Activated T-cell treated with anti-CD3 and anti-CD28 coated beads, Interleukin-2, amount 50 U/mL, for 1 hour (primary cell): ENCODE results near the gene MTFR1L.
A peak's percentile ranks its signal among the peaks of the same experiment; 100 is the strongest.
"Not testable (repeated sequence)": the region's sequence is repeated elsewhere in the genome, so short reads cannot be mapped to it uniquely, and the experiment has no call there.

ENCODE experiments used
- DNase-seq: peaks from one replicate; pipeline ENCODE4 v3.0.0-alpha.2; 2020

MTFR1L gene

DNA sequence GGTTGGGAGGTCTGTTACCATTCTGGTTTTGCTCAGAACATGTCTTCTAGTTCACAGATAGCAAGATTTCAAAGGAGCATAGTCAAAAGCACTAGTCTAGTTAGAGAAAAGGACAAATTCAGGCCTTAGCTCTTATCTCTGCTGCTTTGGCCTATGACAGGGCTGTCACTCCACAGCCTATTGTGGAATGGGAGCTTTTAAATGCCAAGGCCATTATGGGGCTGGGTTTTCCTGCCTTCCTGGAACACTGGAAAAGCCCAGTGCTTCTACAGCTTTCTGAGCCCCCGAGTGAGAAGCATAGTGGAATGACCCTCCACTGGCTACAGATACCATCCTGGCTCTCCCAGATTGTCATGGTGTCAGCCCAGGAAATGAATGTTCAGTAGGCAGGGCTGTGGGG lies 9.3 kb downstream of the MTFR1L start:
- DNase-seq = no peak

GRCh38 chr1:25831569-25832196 lies 11.9 kb downstream of the MTFR1L start:
- no peak for DNase-seq

DNA sequence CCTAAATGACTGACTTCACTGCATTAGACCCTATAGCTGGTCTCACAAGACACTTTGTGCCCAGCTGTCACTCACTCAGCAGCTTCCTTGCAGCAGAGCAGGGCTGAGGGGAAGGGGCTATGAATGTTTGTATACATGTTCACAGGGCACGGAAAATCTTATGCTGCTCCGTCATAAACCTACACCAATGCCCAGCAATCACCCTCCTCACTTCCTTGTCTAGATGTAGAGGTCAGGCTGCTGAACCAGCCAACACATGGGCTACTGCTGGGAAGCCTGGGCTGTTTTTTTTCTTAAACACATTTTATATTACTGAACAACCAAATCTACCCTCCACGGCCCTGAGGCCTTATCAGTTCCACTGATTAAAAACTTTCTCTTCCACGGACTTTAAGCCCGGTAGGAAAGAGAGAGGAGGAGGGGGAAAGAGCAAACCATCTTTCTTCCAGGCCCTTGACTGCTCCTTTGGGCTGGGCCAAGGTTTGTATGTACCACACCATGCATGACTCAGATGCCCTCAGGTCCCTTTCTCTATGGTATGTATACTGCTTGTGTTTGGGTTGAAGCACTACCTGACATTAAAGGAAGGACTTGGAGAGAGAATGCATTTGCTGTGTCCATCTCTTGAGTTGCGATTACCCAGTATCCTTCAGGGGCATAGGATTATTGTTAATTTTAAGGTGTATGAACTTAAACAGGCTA lies 12.7 kb downstream of the MTFR1L start:
- no peak for DNase-seq

- no peak for DNase-seq
Observed at GRCh38 chr1:25833158-25833557, 13.4 kb downstream of the MTFR1L start.

DNA sequence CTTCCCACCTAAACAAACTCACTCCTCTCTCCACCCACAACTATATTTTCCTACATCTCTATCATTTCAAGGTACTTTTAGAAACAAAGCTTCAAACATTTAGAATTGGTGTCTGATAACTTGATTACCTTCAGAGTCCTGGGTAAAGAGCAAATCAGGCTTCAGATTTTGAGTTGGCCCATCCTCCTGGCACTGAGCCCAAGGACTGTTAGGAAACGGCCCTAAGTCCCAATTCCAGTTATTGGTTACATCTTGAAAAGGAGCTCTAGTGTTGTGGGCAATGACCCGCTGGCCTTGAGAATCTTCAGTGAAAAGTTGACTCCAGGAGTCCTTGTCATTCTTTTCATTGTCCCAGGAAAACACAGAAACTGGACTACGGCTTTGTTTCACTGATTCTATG lies 15.1 kb downstream of the MTFR1L start:
- DNase-seq = no peak

- DNase-seq = no peak
Observed at GRCh38 chr1:25836695-25837094, 16.9 kb downstream of the MTFR1L start.

DNA sequence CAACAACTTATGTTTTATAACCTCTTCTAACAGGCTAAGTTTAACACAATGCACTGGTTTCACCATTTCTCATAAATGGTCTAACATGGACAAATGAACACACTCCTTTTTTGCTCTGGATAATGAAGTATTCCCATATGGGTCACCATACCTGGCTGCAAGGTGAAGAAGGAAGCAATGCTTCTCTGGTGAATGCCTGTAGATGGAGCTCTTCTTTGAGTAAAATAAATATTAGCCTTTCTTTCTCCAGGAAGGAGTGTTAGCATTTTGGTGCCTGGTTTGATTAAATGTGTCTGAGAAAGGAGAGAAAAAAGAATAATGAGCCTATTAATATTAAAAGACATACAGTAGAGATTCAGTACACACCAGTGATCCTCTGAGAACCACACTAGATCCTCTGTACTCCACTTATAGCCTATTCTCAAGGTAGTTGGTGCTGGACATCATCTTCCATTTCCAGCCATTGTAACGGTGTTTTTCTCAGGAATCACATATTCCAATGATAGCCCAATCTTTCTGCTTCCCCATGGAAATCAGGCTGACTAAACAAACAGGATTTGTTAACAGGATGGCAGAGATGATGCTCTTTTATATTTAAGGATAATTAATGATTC lies 17.6 kb downstream of the MTFR1L start:
- no peak for DNase-seq

DNA sequence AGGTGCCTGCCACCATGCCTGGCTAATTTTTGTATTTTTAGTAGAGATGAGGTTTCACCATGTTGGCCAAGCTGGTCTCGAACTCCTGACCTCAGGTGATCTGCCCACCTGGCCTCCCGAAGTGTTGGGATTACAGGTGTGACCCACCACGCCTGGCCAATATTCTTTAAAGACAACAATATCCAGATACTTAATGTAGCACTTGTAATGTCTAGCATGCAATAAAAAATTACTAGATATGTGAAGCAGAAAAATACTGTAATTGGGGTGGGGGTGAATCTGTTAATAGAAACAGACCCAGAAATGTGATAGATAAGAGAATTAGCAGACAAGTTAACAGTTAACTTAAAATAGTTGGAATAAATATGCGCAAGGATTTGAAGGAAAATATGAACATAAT lies 20.1 kb downstream of the MTFR1L start:
- not testable (repeated sequence) for DNase-seq

- no peak for DNase-seq
Observed at GRCh38 chr1:25843483-25843882, 23.7 kb downstream of the MTFR1L start.

DNA sequence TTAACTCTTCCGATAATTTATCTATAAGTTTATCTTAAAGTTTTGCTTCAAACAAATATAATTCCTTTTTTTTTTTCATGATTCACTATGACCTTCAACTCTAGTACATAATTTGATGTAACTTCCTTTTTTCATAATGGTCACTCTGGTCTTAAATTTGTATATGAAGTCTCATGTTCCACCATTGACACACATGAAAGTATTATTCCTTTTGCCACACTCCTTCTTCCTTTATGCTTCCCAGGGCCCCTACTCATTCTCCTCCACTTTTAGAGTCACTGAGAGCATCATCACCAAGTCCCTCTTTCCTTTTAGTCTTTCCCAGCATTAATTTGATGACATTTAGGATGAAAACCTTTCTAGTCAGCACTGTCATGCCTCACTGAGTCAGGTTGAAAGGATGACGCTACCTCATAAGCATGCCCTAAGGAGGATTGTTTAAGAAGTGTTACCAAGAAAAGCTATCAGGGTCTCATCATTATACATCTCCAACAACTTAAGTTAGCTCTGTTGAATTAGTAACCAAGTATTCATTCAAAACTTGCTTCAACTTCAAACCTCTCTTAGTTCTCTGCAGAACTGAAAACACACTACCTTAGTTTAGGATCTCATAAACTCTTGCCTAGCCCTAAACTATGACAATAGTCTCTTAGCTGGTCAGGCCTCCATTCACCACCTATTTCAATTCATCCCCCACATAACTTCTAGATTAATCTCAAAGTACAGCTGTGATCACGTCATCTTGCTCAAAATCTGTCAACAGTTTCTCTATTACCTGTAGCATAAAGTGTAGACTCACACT lies 25.0 kb downstream of the MTFR1L start:
- no peak for DNase-seq

DNA sequence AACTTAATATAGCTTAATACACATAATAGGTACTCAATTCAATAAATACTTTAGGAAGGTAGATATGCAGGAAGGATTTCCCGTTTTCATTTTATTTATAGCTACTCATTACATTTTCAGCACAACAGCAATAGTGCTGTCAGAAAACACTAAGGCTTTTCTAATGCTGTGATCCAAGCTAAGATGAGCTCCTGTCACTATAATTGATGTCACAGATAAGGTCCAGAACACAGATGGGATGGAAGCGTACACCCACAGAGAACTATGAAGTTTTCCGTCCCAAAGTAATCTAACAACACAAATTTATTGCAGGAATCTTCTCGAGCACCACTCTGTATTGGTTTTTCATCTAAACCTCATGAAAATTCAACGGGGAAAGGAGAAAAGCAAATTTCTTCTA lies 25.9 kb downstream of the MTFR1L start:
- DNase-seq = no peak

DNA sequence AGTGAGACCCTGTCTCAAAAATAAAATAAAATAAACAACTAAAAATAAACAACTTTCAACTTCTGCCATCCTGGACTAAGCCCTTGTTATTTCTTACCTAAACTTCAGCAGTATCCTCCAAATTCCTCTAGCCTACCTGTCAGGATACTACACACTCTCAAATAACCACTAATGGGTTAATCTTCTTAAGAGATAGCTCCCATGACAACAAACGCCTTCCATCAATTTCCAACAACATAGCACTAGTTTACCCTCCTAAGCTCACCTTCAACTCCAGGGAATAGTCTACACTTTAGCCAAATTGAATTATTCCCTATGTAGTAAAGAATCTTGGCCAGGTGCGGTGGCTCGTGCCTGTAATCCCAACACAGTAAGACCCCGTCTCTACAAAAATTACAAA lies 28.2 kb downstream of the MTFR1L start:
- DNase-seq = no peak

DNA sequence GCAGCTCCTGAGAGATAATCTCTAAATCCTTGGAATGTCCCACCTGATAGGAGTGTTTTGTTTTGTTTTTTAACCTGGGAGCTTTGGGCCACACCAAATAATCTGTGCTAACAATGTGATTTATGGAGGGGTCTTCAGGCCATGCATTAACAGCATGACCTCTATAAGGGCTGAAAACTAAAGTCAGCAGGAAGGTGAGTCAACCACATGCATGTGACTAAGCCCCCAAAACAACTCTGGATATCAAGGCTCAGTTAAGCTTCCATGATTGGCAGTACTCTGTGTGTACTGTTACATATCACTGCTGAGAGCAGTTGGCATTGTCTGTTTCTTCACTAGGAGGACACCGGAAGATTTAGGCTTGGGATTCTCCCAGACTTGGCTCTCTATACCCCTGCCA lies 28.8 kb downstream of the MTFR1L start:
- no peak for DNase-seq

DNA sequence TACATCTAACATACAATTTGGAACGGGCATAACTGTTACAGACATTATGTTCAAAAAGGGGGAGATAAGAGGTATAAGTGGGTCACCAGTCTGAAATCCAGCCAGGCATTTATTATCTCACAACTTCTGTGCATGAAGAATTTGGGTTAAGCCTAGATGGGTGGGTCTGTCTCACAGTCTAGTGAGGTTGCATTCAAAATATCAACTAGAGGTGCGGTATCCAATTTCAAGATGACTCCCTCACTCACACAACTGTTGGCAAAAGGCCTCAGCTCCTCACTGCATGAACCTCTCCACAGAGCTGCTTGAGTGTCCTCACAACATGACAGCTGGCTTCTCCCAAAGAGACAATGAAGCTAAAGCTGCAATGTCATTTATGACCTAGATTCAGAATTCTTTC lies 34.8 kb downstream of the MTFR1L start:
- DNase-seq = no peak

DNA sequence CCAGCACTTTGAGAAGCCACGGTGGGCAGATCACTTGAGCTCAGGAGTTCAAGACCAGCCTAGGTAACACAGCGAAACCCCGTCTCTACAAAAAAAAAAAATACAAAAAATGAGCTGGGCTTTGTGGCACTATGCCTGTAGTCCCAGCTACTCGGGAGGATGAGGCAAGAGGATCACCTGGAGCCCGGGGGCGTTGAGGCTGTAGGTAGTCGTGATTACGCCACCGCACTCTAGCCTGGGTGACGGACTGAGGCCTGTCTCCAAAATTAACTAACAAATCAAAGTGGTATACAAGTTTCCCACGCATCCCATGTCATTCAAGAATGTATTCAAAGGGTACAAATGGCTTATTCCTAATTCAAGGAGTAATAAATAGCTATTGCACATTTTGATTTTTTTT lies 37.1 kb downstream of the MTFR1L start:
- DNase-seq = no peak

GRCh38 chr1:25858494-25858893 lies 38.7 kb downstream of the MTFR1L start:
- no peak for DNase-seq

DNA sequence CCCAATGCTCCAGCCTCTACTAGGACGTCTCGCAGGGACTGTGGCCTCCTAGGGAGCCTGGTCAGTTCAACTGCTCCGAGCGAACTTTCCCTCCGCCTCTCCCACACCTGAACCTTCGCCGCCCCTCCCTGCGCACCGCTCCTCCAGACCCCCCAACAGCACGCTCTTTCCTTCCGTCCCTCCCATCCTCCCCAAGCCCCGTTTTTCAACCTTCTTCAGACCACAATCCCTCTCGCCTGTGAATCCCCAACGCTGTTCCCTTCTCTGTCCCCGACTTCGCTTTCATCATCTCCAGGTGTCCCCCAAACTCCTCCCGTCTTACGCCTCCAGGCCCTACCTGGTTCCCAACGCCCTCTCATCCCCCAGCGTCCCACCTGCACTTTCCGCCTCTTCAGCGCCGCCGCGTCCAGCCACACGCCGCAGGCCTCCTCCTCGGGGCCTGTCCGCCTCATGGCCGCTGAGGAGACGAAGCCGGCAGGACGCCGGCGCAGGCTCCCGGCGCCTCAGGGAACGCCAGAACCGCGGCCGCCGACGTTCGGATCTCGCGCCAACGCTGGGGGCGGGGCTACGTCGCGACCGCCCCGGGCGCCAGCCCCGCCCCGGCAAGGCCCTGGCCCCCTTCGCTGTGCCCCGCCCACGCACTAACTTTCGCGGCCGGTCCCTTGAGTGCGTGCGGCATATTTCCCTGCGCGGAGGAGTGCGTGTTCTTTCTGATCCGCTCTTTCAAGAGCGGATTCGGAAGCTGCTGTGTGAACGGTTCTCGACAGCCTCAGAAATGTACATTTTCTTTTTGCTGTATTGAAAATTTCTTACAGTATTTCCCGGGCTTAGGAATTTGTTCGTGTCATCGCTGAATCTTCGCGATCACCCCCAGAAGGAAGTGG lies 39.4 kb downstream of the MTFR1L start, which contains the start of gene AUNIP:
TSS of gene AUNIP (minus strand) at position 552 of the 884 bp plus-strand sequence. CDS start at position 452, 100 bp downstream.
- peak; percentile 89 for DNase-seq

DNA sequence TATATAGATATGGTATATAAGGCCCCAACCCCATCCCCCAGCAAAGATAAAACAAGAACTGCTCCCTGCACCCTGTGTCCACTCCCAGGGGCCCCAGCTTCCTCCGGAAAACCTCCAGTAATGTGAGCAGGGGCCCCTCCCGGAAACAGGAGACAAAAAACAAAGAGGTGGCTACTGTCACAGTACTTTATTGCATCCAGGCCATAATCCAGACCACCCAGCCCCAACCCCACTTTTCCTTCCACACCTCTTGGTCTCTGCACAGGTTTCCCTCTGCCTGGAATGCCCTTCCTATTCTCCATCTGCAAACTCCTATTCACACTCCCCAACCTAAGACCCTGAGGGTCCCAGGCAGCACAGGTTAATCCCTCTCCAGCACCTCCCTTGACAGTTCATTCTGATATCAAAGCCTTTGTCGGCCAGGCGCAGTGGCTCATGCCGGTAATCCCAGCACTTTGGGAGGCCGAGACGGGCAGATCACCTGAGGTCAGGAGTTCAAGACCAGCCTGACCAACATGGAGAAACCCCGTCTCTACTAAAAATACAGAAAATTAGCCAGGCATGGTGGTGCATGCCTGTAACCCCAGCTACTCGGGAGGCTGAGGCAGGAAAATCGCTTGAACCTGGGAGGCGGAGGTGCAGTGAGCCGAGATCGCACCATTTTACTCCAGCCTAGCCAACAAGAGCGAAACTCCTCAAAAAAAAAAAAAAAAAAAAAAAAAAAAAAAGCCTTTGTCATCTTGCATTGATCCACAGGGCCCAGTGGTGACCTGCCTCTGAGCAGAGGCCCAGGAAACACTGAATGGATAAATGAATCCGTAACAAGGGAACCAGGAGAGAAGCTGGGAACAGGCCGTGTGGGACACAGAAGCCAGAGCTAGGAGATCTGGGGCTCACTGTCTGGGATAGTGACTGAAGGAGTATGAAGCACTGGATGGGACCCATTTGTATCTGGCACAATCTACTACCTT lies 41.8 kb downstream of the MTFR1L start:
- DNase-seq = no peak

DNA sequence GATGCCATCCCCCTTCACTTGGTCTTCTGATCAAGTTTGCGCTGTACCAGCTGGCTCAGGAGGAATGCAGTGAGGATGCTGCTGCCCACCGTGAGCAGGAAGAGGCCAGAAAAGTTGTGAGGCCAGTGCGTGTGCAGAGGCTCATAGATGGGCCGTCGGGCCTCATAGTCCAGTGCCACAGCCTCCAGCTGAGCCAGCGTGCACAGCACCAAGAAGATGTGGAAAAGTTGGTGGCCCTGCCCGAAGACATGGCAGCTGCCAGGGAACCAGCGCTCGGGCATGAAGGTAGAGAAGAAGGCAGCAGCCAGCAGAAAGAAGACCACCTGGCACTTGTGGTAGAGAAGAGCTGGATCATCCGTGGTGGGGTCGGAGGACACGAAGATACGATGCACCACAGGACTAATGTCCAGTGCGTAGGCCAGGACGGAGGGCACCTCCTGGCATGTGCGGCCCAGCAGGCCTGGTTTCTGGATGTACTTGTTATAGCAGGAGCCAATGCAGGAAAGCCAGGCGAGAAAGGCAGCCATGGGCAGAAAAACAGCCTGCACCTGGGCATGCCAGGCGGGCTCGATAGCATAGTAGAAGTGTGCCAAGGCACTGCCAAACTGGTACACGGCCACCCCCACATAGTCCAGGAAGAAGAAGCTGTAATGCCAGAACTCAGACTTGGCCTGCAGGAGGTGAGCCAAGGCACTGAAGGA lies 43.2 kb downstream of the MTFR1L start:
- no peak for DNase-seq

GRCh38 chr1:25863486-25864262 lies 43.9 kb downstream of the MTFR1L start:
- no peak for DNase-seq
